K562 (cell line): ENCODE results near the gene ORMDL2. TPM values are rescaled to one million over a fixed set of nuclear protein-coding genes. Genes with fewer than 3 reads are reported as not detected.

Source experiments
- ATAC-seq: fragments of 200-7000 bp; cut with Tn5 transposase; 3 replicates; pipeline ENCODE4 v1.9.1; 2020; ENCODE audit warnings: moderate library complexity
- BruUV-seq: library from RNA; stranded (reverse); fragments of 400-500 nt; replicated peaks from 2 replicates; lab custom pipeline; 2021; lab: Mats Ljungman, UMichigan
- CTCF ChIA-PET: fragments of 300-600 bp; formaldehyde crosslinking; extraction: SDS; loops from one replicate; lab custom pipeline; 2021; ENCODE audit warnings: low intra/inter-chr PET ratio; lab: Yijun Ruan, JAX
- POLR2A ChIA-PET: fragments of 300-600, 350-650 bp; sonication (Branson Sonifier 250); formaldehyde crosslinking; extraction: SDS; loops from one replicate; lab custom pipeline; 2021; ENCODE audit warnings: antibody characterized with exemption, inconsistent platforms; lab: Yijun Ruan, JAX
- DNase-seq, 4 experiments: peaks; one replicate each; pipeline versions ENCODE4 v3.0.0 to v3.0.0-alpha.2; 2011 to 2018; ENCODE audit warnings: low spot score in 3 of 4, mixed read lengths in 3 of 4; ENCODE audit errors: extremely low read depth in 1 of 4
- FAIRE-seq: peaks from 2 replicates; lab custom pipeline; 2011; peaks lifted over from hg19 to GRCh38; lab: Jason Lieb, UNC
- H2AFZ ChIP-seq: 2 replicates; pipeline ENCODE4 v1.6.0; 2011; ENCODE audit warnings: low read depth, low read length, control low read depth, inconsistent platforms
- H3K27ac ChIP-seq: fragments of 200-600 bp; 3 replicates; pipeline ENCODE4 v1.8.0; 2011; ENCODE audit warnings: low read depth, mild to moderate bottlenecking, control low read depth, inconsistent platforms, low read length, moderate library complexity, mixed read lengths; ENCODE audit errors: extremely low read depth
- H3K27me3 ChIP-seq, 2 experiments: fragments of 300-600 bp in 1 of 2; 2 replicates in 1 of 2; 3 replicates in 1 of 2; pipeline versions ENCODE4 v1.6.0 to v1.8.0; 2011; ENCODE audit warnings: inconsistent platforms in 2 of 2, low read length in 2 of 2, mild to moderate bottlenecking in 1 of 2, mixed read lengths in 1 of 2, moderate library complexity in 1 of 2; ENCODE audit not compliant: control insufficient read depth in 2 of 2, insufficient read depth in 2 of 2
- H3K36me3 ChIP-seq: fragments of 300-600 bp; 3 replicates; pipeline ENCODE4 v1.8.0; 2011; ENCODE audit warnings: mild to moderate bottlenecking, low read length, inconsistent platforms; ENCODE audit not compliant: control insufficient read depth, insufficient read depth
- H3K4me1 ChIP-seq, 2 experiments: fragments of 200-600 bp in 1 of 2; replicated peaks in 1 of 2; 2 replicates in 1 of 2; 3 replicates in 1 of 2; pipeline versions ENCODE4 v1.5.1 to v1.8.0; 2011; ENCODE audit warnings: inconsistent platforms in 2 of 2, low read length in 2 of 2, mild to moderate bottlenecking in 1 of 2, mixed read lengths in 1 of 2, moderate library complexity in 1 of 2; ENCODE audit not compliant: control insufficient read depth in 2 of 2, insufficient read depth in 2 of 2
- H3K4me2 ChIP-seq: 2 replicates; pipeline ENCODE4 v1.6.1; 2011; ENCODE audit warnings: low read length, control low read depth, inconsistent platforms, mixed read lengths; ENCODE audit not compliant: insufficient read depth
- H3K4me3 ChIP-seq: fragments of 200-600 bp; sonication (generic), shearing (Covaris generic); 2 replicates; pipeline ENCODE4 v1.5.1; 2016; ENCODE audit warnings: control low read depth, inconsistent platforms
- H3K79me2 ChIP-seq: fragments of 200-600 bp; 3 replicates; pipeline ENCODE4 v1.8.0; 2011; ENCODE audit warnings: low read length, inconsistent platforms; ENCODE audit not compliant: control insufficient read depth, insufficient read depth
- H3K9ac ChIP-seq, 2 experiments: 2 replicates each; pipeline versions ENCODE4 v1.6.0 to v1.6.1; 2011; ENCODE audit warnings: low read depth in 2 of 2, low read length in 2 of 2, control low read depth in 1 of 2, inconsistent platforms in 1 of 2, mild to moderate bottlenecking in 1 of 2, mixed read lengths in 1 of 2; ENCODE audit not compliant: insufficient read depth in 1 of 2
- H3K9me1 ChIP-seq: one replicate; pipeline ENCODE4 v1.6.0; 2011; ENCODE audit warnings: inconsistent platforms, mild to moderate bottlenecking, low read length, moderate library complexity; ENCODE audit not compliant: control insufficient read depth, insufficient read depth
- H3K9me3 ChIP-seq: replicated peaks from 2 replicates; pipeline ENCODE4 v1.5.1; 2011; ENCODE audit warnings: low read depth, low read length, inconsistent platforms; ENCODE audit not compliant: control insufficient read depth, insufficient read depth
- H4K20me1 ChIP-seq: replicated peaks from 2 replicates; pipeline ENCODE4 v1.6.1; 2011; ENCODE audit warnings: low read length, inconsistent platforms, mixed read lengths; ENCODE audit not compliant: control insufficient read depth, insufficient read depth
- ELF4 ChIP-seq: fragments of 450-650 bp; formaldehyde crosslinking; IDR thresholded peaks from 2 replicates; pipeline ENCODE4 v1.4.0; 2022; ENCODE audit warnings: missing genetic modification characterization
- JUND ChIP-seq, 2 experiments: IDR thresholded peaks; 2 replicates in 1 of 2; 3 replicates in 1 of 2; pipeline ENCODE4 v1.6.1; 2011; ENCODE audit warnings: borderline replicate concordance in 2 of 2, low read depth in 2 of 2, low read length in 2 of 2, improper control_type of control experiment in 1 of 2, missing biosample characterization in 1 of 2, missing genetic modification characterization in 1 of 2, missing genetic modification reagents in 1 of 2
- KDM5B ChIP-seq: fragments of 200-600 bp; sonication (generic); IDR thresholded peaks from 2 replicates; pipeline ENCODE4 v1.6.1; 2012; ENCODE audit warnings: low read depth, mild to moderate bottlenecking, moderate library complexity, low read length, control low read depth, inconsistent platforms; ENCODE audit not compliant: insufficient replicate concordance
- LEF1 ChIP-seq: fragments of 450-650 bp; IDR thresholded peaks from 2 replicates; pipeline ENCODE4 v1.6.1; 2016; ENCODE audit warnings: mild to moderate bottlenecking
- MIER1 ChIP-seq: fragments of 450-650 bp; IDR thresholded peaks from 2 replicates; pipeline ENCODE4 v1.6.1; 2016; ENCODE audit warnings: antibody characterized with exemption, mild to moderate bottlenecking, low read depth
- MLX ChIP-seq, 2 experiments: fragments of 450-650 bp in 1 of 2; sonication (generic) in 1 of 2; formaldehyde crosslinking; conservative IDR thresholded peaks; 2 replicates each; pipeline versions ENCODE4 v1.4.0 to v1.8.1; 2020 to 2022; ENCODE audit warnings: mild to moderate bottlenecking in 1 of 2, missing genetic modification reagents in 1 of 2
- POLR2B ChIP-seq: fragments of 450-650 bp; IDR thresholded peaks from 2 replicates; pipeline ENCODE4 v1.6.1; 2018; ENCODE audit warnings: low read depth; ENCODE audit not compliant: partially characterized antibody
- POLR2H ChIP-seq: IDR thresholded peaks from 2 replicates; pipeline ENCODE4 v1.6.1; 2016; ENCODE audit warnings: missing genetic modification characterization, low read depth, mild to moderate bottlenecking, control low read depth, missing compliant biosample characterization, moderate library complexity
- PTTG1 ChIP-seq: fragments of 450-650 bp; IDR thresholded peaks from 2 replicates; pipeline ENCODE4 v1.6.1; 2016; ENCODE audit warnings: low read depth, mild to moderate bottlenecking, missing genetic modification characterization, missing compliant biosample characterization
- SLC30A9 ChIP-seq: fragments of 250-450 bp; sonication (Bioruptor Pico); IDR thresholded peaks from 2 replicates; pipeline ENCODE4 v1.8.0; 2022; ENCODE audit warnings: mild to moderate bottlenecking, moderate library complexity
- SNRNP70 ChIP-seq: fragments of 200-400 bp; formaldehyde crosslinking; optimal IDR thresholded peaks from 2 replicates; pipeline ENCODE3; 2017; ENCODE audit warnings: low read depth, low read length
- STAG1 ChIP-seq: sonication (generic); formaldehyde crosslinking; IDR thresholded peaks from 2 replicates; pipeline ENCODE4 v1.5.0; 2020; ENCODE audit warnings: missing genetic modification reagents, borderline replicate concordance
- ZNF140 ChIP-seq: fragments of 250-450 bp; sonication (Bioruptor Pico); IDR thresholded peaks from 2 replicates; pipeline ENCODE4 v1.8.0; 2021; ENCODE audit warnings: moderate library complexity, mild to moderate bottlenecking, inconsistent platforms
- ZNF347 ChIP-seq: fragments of 450-650 bp; formaldehyde crosslinking; IDR thresholded peaks from 2 replicates; pipeline ENCODE4 v1.4.0; 2020; ENCODE audit warnings: low read depth, mild to moderate bottlenecking, moderate library complexity
- ZNF668 ChIP-seq: fragments of 250-450 bp; sonication (Bioruptor Pico); IDR thresholded peaks from 2 replicates; pipeline ENCODE4 v1.8.0; 2022; ENCODE audit warnings: mild to moderate bottlenecking, inconsistent platforms
- WGBS: fragments of 100-300 bp; shearing (Covaris generic); methylation state at CpG from one replicate; pipeline ENCODE4 v1.1.6; 2016; ENCODE audit warnings: low coverage, mixed read lengths; ENCODE audit not compliant: insufficient coverage; ENCODE audit errors: missing lambda C conversion rate; 5-methylcytosine and 5-hydroxymethylcytosine counted together
- in situ Hi-C: fragments of 300-500 bp; cut with MboI; formaldehyde crosslinking; loops from 4 replicates; pipeline ENCODE4 v1.15.0; 2018; ENCODE audit warnings: inconsistent platforms, mixed read lengths
- intact Hi-C: fragments of 100-400 bp; cut with micrococcal nuclease; formaldehyde crosslinking; loops from 2 replicates; pipeline ENCODE4 v1.14.2; 2022
- polyA plus RNA-seq, 8 experiments: library from polyadenylated mRNA; depleted of rRNA in 4 of 8; stranded (reverse) in 5 of 8; unstranded in 3 of 8; fragments of >200 nt; fragmentation: Nextera tagmentation in 2 of 8; fragmentation: Illumina TruSeq in 1 of 8; extraction: Ambion mirVana in 2 of 8; extraction: Trizol in 1 of 8; gene quantifications; 2 replicates each; pipeline versions ENCODE4 v1.2.1 to v1.2.3, GENCODE V29; 2011 to 2014; ENCODE audit warnings: inconsistent platforms in 1 of 8, missing spikeins in 1 of 8
- total RNA-seq, 7 experiments: library from RNA; depleted of rRNA in 6 of 7; stranded (reverse); fragments of >200 nt in 6 of 7; fragmentation: Illumina TruSeq in 2 of 7; extraction: Trizol in 2 of 7; gene quantifications; 2 replicates each; pipeline versions ENCODE4 v1.2.1 to v1.2.3, GENCODE V29; 2011 to 2021; ENCODE audit warnings: low replicate concordance in 1 of 7
- TF ChIP-seq, protein P1 (sequence below): fragments of 250-450 bp; sonication (Bioruptor Pico); IDR thresholded peaks from 2 replicates; pipeline ENCODE4 v1.5.0; 2020; ENCODE audit warnings: mild to moderate bottlenecking
- TF ChIP-seq, protein P2 (sequence below): fragments of 250-450 bp; sonication (Bioruptor Pico); IDR thresholded peaks from 2 replicates; pipeline ENCODE4 v1.4.0; 2020; ENCODE audit warnings: mild to moderate bottlenecking

ORMDL2 gene
- total and polyA plus RNA-seq, 9 of the 15 experiments (the other 6 are each of a cell fraction or from before 2014, with no cell fraction given) = 9.9 to 113 (median 34.4) TPM

GRCh38 chr12:55830601-55831446 lies 13.0 kb downstream of the ORMDL2 start:
- ChIA-PET CTCF (interaction anchor here (0.6 kb wide), 1 partner anchor 36 kb away, joined by 4 read pairs; no protein-coding TSS in a partner anchor), POLR2A (interaction anchor here (0.6 to 8.3 kb wide), 14 partner anchors 9 to 1823 kb away, joined by 3 to 64 read pairs (median 5); partner anchors contain the start of genes MMP19, ORMDL2 and SARNP)
- FAIRE-seq = peak; percentile 85
- H3K27ac ChIP-seq = peak overlapping the region; percentile 83
- WGBS = 24% methylated on average over 22 of the region's 23 CpGs
- intact Hi-C loops (no loop called here), in situ Hi-C loops (no loop called here)
- BruUV-seq = no TSS peak
- peaks cover 24% of the 10 kb centered on the region; the same call in 2 of the 3 replicates for H3K36me3 ChIP-seq
- H3K4me2 ChIP-seq = peak overlapping the region; percentile 94
- peaks cover 26 to 42% of the 10 kb centered on the region in 2 experiments; a peak in 4 of 5 replicates for H3K4me1 ChIP-seq
- peaks cover 4% of the 10 kb centered on the region; the same call in 1 of the 2 replicates for H4K20me1 ChIP-seq
- ATAC-seq = peak; percentile 51
- peak overlapping the region; percentile 78 for H3K4me3 ChIP-seq
- H3K9me1 ChIP-seq = no peaks in the 10 kb centered on the region
- peak overlapping the region; percentile 82 to 95 for H3K9ac ChIP-seq
- H3K27me3 ChIP-seq = no peaks in the 10 kb centered on the region
- peaks cover 43% of the 10 kb centered on the region for H3K79me2 ChIP-seq
- DNase-seq = peak; percentile 74 to 81 (median 78)
- no peaks in the 10 kb centered on the region for H3K9me3 ChIP-seq
- peak overlapping the region; percentile 46 for H2AFZ ChIP-seq
- TF ChIP-seq ELF4 (CRISPR knock-in tag) (peak; percentile 51; the same call in 1 of the 2 replicates), POLR2B (peak; percentile 43), SLC30A9 (CRISPR knock-in tag) (no peak), STAG1 (no peak), SNRNP70 (no peak), POLR2H (no peak), PTTG1 (tag) (no peak), ZNF668 (no peak), KDM5B (no peak), MLX (CRISPR knock-in tag; conservative IDR thresholded peaks at IDR 0.05) (no peak), LEF1 (no peak), ZNF140 (CRISPR knock-in tag) (no peak), JUND (IDR thresholded peaks at IDR 0.05; ENCODE audit: borderline replicate concordance, low read depth, low read length) (peak; percentile 92), JUND (tag; IDR thresholded peaks at IDR 0.05; ENCODE audit: borderline replicate concordance, low read depth, low read length) (peak; percentile 86; the same call in 2 of the 3 replicates), MIER1 (no peak), ZNF347 (CRISPR knock-in tag) (no peak)
- TF ChIP-seq, protein P1, sequence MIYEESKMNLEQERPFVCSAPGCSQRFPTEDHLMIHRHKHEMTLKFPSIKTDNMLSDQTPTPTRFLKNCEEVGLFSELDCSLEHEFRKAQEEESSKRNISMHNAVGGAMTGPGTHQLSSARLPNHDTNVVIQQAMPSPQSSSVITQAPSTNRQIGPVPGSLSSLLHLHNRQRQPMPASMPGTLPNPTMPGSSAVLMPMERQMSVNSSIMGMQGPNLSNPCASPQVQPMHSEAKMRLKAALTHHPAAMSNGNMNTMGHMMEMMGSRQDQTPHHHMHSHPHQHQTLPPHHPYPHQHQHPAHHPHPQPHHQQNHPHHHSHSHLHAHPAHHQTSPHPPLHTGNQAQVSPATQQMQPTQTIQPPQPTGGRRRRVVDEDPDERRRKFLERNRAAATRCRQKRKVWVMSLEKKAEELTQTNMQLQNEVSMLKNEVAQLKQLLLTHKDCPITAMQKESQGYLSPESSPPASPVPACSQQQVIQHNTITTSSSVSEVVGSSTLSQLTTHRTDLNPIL (CRISPR knock-in tag) = no peak
- TF ChIP-seq, protein P2, sequence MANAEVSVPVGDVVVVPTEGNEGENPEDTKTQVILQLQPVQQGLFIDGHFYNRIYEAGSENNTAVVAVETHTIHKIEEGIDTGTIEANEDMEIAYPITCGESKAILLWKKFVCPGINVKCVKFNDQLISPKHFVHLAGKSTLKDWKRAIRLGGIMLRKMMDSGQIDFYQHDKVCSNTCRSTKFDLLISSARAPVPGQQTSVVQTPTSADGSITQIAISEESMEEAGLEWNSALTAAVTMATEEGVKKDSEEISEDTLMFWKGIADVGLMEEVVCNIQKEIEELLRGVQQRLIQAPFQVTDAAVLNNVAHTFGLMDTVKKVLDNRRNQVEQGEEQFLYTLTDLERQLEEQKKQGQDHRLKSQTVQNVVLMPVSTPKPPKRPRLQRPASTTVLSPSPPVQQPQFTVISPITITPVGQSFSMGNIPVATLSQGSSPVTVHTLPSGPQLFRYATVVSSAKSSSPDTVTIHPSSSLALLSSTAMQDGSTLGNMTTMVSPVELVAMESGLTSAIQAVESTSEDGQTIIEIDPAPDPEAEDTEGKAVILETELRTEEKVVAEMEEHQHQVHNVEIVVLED (CRISPR knock-in tag) = no peak
